ENCODE results near the gene VEGFC.

Gene VEGFC

DNA sequence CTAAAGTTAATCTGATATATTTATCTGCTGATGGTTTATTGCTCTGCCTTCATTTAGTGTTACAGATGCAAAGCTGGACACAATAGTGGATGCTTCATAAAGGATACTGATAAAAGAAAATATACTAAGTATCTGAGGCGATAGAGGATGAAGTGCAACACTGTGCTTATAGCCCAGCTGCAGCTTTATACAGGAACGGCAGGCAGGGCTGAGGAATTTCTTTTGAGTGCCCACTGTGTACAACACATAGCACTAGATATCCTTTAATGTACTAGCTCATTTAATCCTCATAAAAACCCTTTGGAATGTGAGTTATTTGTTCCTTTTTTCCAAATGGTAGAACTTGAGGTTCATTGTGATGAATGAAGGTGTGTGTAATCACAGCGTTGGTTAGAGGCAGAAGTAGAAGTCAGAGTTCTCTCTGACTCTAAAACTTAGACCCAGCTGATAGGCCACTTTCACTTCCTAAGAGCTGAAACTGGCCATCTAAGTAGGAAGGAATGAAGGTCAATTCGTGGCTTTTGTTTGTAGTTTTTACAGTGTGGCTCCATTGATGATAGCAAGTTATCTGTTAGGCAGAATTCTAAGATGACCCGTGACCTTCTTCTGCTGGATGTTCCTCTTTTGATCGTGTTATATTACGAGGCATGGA, 138.0 kb downstream of the VEGFC start:
- DNase-seq, result no peak
- Mint-ChIP-seq H3K27ac (no peak overlapping the region), H3K4me3 (no peak overlapping the region), H3K27me3 (no peaks in the 10 kb centered on the region), H3K9me3 (peaks cover 2% of the 10 kb centered on the region), H3K4me1 (ENCODE audit: low read depth) (no peaks in the 10 kb centered on the region), H3K36me3 (ENCODE audit: low read depth) (no peaks in the 10 kb centered on the region)

DNA sequence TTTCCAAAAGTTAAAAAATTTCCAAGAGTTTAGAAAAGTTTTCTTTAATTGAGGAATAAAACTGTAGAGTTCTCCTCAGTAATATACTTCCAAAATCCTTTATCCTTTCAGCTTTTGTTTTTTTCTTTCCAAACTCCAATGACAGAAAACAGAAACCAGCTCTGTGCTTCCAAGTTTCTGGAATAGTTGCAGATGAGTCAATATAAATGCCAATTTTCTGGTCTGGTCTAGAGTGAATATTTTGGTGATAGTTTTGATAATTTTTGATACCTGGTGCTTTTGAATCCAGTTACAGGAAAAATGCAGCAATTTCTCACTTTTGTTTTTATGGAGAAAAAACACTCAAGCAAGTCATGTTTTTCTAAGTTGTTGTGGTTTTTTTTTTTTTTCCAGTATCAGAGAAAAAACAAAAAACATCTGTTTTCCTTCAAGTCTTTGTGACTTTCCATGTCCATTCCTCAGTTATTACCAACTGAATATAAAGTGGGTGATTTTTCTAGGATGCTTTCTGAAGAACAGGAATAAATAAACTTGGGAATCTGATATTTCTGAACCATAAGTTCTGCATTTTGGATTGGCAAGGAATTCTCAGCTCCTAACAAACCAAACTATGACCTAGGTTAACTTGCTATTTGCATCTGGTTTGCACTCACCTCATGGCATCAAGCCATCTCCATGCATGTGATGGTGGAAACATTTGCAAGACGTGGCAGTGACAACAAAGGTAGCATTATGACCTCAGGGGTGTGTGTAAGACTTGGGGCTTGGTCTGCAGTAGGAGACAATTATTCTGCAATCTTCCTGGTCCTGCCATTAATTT, 139.1 kb downstream of the VEGFC start:
- Mint-ChIP-seq H3K36me3 (ENCODE audit: low read depth) (no peaks in the 10 kb centered on the region), H3K4me3 (no peak overlapping the region), H3K9me3 (peaks cover 2% of the 10 kb centered on the region), H3K27me3 (no peaks in the 10 kb centered on the region), H3K4me1 (ENCODE audit: low read depth) (no peaks in the 10 kb centered on the region), H3K27ac (no peak overlapping the region)
- no peak for DNase-seq

DNA sequence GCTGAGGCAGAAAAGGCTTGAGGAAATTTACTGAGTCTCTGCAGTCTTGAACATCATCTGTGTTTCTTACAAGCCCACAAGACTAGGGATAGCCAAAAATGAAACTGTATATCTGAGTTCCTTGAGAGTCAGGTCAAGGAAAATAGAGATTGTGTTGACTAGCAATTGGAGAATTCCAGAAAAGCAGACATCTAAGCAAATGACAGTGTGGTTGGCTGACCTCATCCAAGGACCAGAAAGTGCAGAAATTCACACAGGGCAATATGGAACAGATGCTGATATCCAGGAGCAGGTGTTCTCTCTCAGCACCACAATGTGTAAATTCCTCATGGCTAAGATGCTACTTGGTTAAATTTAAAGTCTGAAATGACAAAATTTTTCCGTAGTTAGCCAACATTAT, 146.4 kb downstream of the VEGFC start:
- Mint-ChIP-seq H3K4me1 (ENCODE audit: low read depth) (no peaks in the 10 kb centered on the region), H3K27me3 (no peaks in the 10 kb centered on the region), H3K4me3 (no peak overlapping the region), H3K27ac (no peak overlapping the region), H3K36me3 (ENCODE audit: low read depth) (no peaks in the 10 kb centered on the region), H3K9me3 (no peaks in the 10 kb centered on the region)
- no peak for DNase-seq

DNA sequence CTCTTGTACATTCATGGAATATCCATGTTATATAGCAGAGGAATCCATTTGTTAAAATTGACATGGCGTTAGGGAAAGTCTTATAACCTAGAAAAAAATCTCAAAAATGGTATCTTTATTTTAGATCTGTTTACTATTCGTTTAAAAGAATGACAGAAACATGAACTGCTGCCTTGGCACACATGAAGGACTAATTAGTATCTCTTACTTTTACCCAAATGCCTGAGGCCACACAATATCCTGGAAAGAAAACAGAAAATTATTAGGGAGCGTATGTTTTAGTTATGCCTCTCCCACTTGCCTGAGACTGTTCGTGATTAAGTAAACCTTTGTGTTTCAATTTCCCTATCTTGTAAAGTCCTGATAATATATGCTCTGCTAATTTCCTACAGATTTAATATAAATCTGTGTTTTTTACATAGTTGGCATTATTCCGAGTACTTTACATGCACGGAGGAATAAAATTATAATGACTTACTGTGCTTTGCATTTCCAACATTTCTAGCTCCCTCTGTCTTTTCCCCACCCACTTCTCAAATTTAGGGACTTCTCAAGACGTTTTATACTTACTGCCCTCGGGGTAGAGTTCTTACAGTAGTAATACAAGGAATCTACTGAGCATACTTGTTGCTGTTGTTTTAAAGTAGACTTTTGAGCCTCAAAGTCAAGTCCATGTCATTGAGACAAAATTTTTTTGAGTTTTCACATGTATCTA, 147.3 kb downstream of the VEGFC start:
- no peaks in the 10 kb centered on the region for H3K9me3 Mint-ChIP-seq
- no peaks in the 10 kb centered on the region for H3K27me3 Mint-ChIP-seq
- no peaks in the 10 kb centered on the region for H3K4me1 Mint-ChIP-seq (ENCODE audit: low read depth)
- DNase-seq, result no peak
- no peak overlapping the region for H3K27ac Mint-ChIP-seq
- no peak overlapping the region for H3K4me3 Mint-ChIP-seq
- no peaks in the 10 kb centered on the region for H3K36me3 Mint-ChIP-seq (ENCODE audit: low read depth)

DNA sequence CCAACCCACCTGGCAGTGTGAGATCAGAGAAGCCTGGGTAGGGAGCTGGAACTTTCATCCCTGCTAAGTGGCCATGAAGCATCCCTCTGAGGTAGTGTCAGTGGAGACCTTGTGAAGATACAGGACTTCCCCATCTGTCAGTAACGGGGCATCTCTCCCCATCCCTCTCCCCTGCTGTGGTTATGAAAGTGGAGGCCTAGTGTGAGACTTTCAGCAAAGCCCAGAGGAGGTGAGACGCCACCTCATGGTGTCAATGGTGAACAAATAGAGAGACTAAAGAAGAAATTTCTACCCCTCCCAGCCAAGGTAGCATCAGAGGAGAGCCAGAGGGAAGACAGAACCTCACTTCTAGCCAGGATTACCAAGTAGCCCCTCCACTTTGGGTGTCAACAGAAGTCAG, 150.2 kb downstream of the VEGFC start:
- Mint-ChIP-seq H3K36me3 (ENCODE audit: low read depth) (no peaks in the 10 kb centered on the region), H3K9me3 (no peaks in the 10 kb centered on the region), H3K4me3 (no peak overlapping the region), H3K27ac (no peak overlapping the region), H3K4me1 (ENCODE audit: low read depth) (no peaks in the 10 kb centered on the region), H3K27me3 (no peaks in the 10 kb centered on the region)
- DNase-seq, result no peak

DNA sequence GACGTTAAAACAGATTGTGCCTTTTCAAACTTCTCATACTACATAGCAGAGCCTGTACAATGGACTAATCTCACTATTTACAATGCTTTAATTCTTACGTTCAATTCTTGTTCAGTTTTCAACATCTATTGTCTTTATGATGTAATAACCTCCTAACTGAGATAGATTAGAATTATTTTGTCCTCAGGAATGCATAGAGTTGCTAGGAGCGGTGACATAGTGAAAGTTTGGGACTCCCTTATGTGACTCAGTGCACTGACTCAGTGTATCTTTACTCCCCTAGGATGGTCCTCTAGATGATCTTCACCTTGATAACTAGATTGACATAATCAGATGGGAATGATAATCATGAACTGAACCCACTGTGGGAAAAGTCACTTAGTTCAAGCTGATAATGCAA, 151.5 kb downstream of the VEGFC start:
- H3K9me3 Mint-ChIP-seq, result no peaks in the 10 kb centered on the region
- no peak overlapping the region for H3K27ac Mint-ChIP-seq
- H3K4me1 Mint-ChIP-seq (ENCODE audit: low read depth), result no peaks in the 10 kb centered on the region
- no peak overlapping the region for H3K4me3 Mint-ChIP-seq
- no peaks in the 10 kb centered on the region for H3K27me3 Mint-ChIP-seq
- H3K36me3 Mint-ChIP-seq (ENCODE audit: low read depth), result no peaks in the 10 kb centered on the region
- DNase-seq, result no peak

DNA sequence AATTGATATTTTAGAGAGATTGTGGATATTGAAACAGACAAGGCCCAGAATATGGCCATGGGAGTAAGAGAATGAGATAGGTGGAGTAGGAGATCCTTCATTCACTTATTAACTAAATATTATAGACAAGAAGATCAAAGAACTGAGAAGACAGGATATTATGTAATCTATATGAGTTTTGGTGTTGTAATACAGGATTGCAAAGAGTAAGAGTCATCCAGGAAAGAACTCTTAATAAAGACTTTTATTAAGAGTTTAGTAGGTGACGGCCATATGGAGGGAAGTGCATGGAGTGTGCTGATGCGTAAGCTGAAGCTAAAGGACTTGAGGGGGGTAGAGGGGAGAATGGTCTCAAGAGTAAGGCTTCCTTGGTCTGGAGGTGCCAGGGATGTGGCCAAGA, 153.7 kb downstream of the VEGFC start:
- no peak for DNase-seq
- Mint-ChIP-seq H3K4me1 (ENCODE audit: low read depth) (no peaks in the 10 kb centered on the region), H3K27me3 (no peaks in the 10 kb centered on the region), H3K27ac (no peak overlapping the region), H3K9me3 (no peaks in the 10 kb centered on the region), H3K36me3 (ENCODE audit: low read depth) (no peaks in the 10 kb centered on the region), H3K4me3 (no peak overlapping the region)

DNA sequence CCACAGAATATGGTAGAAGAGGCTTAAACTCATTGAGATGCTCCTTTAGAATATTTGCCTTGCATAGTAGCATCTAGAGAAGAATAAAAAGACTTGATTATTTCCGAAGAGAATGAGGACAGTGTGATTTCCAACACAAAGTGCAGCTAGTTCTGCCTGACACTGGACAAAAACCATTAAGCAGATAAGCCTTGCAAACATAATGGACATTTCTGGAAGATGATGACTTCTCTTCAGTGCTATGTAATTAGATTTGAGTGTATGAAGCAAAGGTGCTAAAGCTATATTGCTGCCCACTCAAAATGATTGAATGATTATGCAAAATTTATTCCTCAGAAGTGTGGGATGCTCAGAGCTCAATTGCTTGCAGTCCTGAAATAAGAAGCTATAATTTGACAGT, 156.4 kb downstream of the VEGFC start:
- Mint-ChIP-seq H3K36me3 (ENCODE audit: low read depth) (no peaks in the 10 kb centered on the region), H3K4me3 (no peak overlapping the region), H3K9me3 (no peaks in the 10 kb centered on the region), H3K27me3 (no peaks in the 10 kb centered on the region), H3K4me1 (ENCODE audit: low read depth) (no peaks in the 10 kb centered on the region), H3K27ac (no peak overlapping the region)
- DNase-seq, result no peak

DNA sequence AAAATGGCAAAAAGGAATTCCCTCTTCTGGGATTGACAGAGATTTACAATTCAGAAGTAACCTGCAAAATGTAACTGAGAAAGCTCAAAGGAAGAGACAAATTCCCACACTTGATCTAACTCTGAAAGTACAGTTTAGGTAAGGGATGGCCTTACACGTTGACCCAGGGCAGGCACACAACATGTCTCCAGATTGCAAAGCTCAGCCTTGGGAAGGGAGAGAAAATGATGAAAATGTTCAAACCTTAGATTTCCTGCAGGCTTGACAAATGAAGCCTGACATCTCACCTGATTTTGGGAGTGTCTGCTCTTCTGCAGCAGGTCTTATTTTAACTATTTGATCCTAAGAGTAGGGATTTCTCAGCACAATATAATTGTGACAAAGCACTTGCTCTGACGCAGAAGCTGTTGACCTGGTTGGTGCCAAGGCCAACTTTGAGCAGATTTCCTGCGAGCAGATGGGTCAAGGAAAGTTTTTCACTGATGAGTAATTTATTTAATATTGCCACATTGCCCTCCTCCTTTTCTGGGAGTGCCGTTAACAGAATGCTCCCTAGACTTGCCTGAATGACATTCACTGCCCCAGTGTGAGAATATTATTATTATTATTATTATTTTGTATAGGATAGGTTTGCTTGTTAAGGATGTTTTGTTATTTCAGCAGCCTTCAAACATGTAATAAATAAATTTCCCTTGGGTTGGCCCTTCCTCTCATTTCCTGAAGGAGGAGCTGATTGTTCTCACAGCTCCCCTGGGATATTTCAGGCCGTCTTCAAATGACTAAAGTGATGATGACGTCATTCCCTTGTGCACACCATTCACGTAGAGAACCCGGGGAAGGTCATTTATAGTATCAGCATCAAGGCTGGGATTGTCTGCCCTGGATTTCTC, 157.1 kb downstream of the VEGFC start:
- no peak for DNase-seq
- no peaks in the 10 kb centered on the region for H3K4me1 Mint-ChIP-seq (ENCODE audit: low read depth)
- no peak overlapping the region for H3K4me3 Mint-ChIP-seq
- H3K27ac Mint-ChIP-seq, result no peak overlapping the region
- no peaks in the 10 kb centered on the region for H3K27me3 Mint-ChIP-seq
- H3K36me3 Mint-ChIP-seq (ENCODE audit: low read depth), result no peaks in the 10 kb centered on the region
- peaks cover 3% of the 10 kb centered on the region for H3K9me3 Mint-ChIP-seq
